Choroid plexus epithelial cell (primary cell): ENCODE measurements around the gene NT5DC3.

Source experiments
- DNase-seq: peaks from one replicate; pipeline ENCODE4 v3.0.0-alpha.2; 2010; ENCODE audit warnings: low read depth
- H3K4me3 ChIP-seq: 2 replicates; pipeline ENCODE4 v1.5.1; 2011; ENCODE audit warnings: low read depth, mild to moderate bottlenecking, control low read depth, low read length, moderate library complexity
- CTCF ChIP-seq: conservative IDR thresholded peaks from 2 replicates; pipeline ENCODE4 v1.5.1; 2011; ENCODE audit warnings: low read depth, mild to moderate bottlenecking, control low read depth, inconsistent platforms, low read length, moderate library complexity

Gene NT5DC3

GRCh38 chr12:103819312-103819711 is 21.7 kb downstream of the NT5DC3 start:
- DNase-seq = no peak
- no peak overlapping the region for H3K4me3 ChIP-seq
- TF ChIP-seq CTCF = no peak

- TF ChIP-seq CTCF = no peak
- no peak overlapping the region for H3K4me3 ChIP-seq
- DNase-seq = no peak
Measured at GRCh38 chr12:103817791-103818190, 23.2 kb downstream of the NT5DC3 start.

GRCh38 chr12:103816663-103817062 is 24.4 kb downstream of the NT5DC3 start:
- no peak for TF ChIP-seq CTCF
- DNase-seq = no peak
- no peak overlapping the region for H3K4me3 ChIP-seq

- TF ChIP-seq CTCF = no peak
- DNase-seq = peak; percentile 67
- no peak overlapping the region for H3K4me3 ChIP-seq
Measured at GRCh38 chr12:103814436-103814835, 26.6 kb downstream of the NT5DC3 start.

- TF ChIP-seq CTCF = no peak
- DNase-seq = no peak
- no peak overlapping the region for H3K4me3 ChIP-seq
Measured at GRCh38 chr12:103813949-103814348, 27.1 kb downstream of the NT5DC3 start.

- no peak for TF ChIP-seq CTCF
- H3K4me3 ChIP-seq = no peak overlapping the region
- no peak for DNase-seq
Measured at GRCh38 chr12:103813426-103813825, 27.6 kb downstream of the NT5DC3 start.

- no peak for TF ChIP-seq CTCF
- no peak overlapping the region for H3K4me3 ChIP-seq
Measured at GRCh38 chr12:103812789-103813188, 28.2 kb downstream of the NT5DC3 start.

More at GRCh38 chr12:103812789-103813188, 28.2 kb downstream of the NT5DC3 start:
- no peak for DNase-seq
